GM12872 (cell line): ENCODE measurements around the gene FAM107B.

ENCODE experiments used
- CTCF ChIP-seq: IDR thresholded peaks from 3 replicates; pipeline ENCODE4 v1.5.1; 2011; ENCODE audit warnings: low read depth, mild to moderate bottlenecking, low read length, moderate library complexity; ENCODE audit not compliant: insufficient read depth

FAM107B gene

GRCh38 chr10:14572811-14573210, 201.9 kb downstream of the FAM107B start:
- no peak for TF ChIP-seq CTCF

- TF ChIP-seq CTCF: no peak
Observed at GRCh38 chr10:14571866-14572507, 202.7 kb downstream of the FAM107B start.

- no peak for TF ChIP-seq CTCF
Observed at GRCh38 chr10:14570800-14571199, 203.9 kb downstream of the FAM107B start.

GRCh38 chr10:14569274-14570060, 205.2 kb downstream of the FAM107B start:
- TF ChIP-seq CTCF: no peak

GRCh38 chr10:14567421-14567820, 207.3 kb downstream of the FAM107B start:
- no peak for TF ChIP-seq CTCF

- no peak for TF ChIP-seq CTCF
Observed at GRCh38 chr10:14566498-14566897, 208.2 kb downstream of the FAM107B start.

GRCh38 chr10:14565199-14565598, 209.5 kb downstream of the FAM107B start:
- no peak for TF ChIP-seq CTCF
